Liver (tissue), 3 donors: ENCODE measurements around the gene PCNX2.

ENCODE experiments used
- JUND ChIP-seq, 2 donors: IDR thresholded peaks; 2 replicates each; pipeline ENCODE4 v1.6.1; 2016; ENCODE audit warnings: antibody characterized with exemption in 2 of 2
- TF ChIP-seq, protein P1 (sequence below): fragments of 150-350 bp; IDR thresholded peaks from 2 replicates; pipeline ENCODE4 v1.5.1; 2017; ENCODE audit warnings: improper control_type of control experiment, low read depth, low read length; ENCODE audit not compliant: missing input control
- TF ChIP-seq, protein P2 (sequence below): IDR thresholded peaks from 2 replicates; pipeline ENCODE4 v1.6.1; 2016; ENCODE audit warnings: antibody characterized with exemption
- donor health status: healthy.
- donor health status: healthy.

DNA sequence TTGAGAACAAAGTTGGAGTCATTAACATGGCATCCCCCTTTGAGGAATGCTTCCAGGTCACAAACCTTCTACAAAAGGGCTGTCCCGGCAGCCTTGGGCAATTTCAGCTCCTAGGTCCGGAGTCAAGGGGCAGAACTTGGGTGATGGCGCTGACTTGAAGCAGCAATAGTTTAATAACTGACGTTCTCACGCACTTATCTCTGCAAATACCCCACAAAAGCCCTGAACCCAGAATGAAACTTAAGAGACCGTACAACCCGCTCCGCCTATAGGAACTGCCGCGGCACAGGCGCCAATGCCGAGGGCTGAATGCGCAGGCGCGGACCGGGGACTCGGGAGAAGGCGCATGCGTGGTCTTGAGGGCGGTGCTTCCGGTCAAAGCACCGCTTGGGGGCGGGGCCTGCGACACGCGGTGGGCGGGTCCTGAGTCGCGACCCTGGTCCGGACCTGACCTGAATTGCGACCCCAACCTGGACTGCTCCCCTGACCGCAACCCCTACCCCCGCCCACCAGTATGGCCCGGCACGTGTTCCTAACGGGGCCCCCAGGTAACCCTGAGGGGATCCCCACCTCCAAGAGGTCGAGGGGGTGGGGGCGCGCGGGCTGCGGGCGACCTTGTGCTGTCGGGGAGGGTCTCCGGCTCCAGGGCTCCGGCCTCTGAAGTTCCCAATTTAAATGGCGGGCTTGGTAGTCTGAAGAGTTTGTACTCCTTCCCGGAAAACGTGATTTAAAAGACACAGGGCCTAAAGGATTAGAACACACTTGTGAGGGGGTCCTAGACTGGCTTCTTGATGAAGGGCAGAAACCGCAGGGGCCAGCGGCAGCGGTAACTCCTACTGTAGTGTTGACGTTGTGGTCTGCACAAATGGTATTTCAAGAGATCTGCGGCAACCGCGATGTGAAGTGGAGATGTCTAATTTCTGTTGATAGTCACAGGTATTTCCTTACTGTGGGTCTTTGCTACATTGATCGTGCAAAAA is 345.0 kb downstream of the PCNX2 start, which contains the start of gene NTPCR:
- TF ChIP-seq, protein P1, sequence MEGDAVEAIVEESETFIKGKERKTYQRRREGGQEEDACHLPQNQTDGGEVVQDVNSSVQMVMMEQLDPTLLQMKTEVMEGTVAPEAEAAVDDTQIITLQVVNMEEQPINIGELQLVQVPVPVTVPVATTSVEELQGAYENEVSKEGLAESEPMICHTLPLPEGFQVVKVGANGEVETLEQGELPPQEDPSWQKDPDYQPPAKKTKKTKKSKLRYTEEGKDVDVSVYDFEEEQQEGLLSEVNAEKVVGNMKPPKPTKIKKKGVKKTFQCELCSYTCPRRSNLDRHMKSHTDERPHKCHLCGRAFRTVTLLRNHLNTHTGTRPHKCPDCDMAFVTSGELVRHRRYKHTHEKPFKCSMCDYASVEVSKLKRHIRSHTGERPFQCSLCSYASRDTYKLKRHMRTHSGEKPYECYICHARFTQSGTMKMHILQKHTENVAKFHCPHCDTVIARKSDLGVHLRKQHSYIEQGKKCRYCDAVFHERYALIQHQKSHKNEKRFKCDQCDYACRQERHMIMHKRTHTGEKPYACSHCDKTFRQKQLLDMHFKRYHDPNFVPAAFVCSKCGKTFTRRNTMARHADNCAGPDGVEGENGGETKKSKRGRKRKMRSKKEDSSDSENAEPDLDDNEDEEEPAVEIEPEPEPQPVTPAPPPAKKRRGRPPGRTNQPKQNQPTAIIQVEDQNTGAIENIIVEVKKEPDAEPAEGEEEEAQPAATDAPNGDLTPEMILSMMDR, result no peak
- TF ChIP-seq, protein P2, sequence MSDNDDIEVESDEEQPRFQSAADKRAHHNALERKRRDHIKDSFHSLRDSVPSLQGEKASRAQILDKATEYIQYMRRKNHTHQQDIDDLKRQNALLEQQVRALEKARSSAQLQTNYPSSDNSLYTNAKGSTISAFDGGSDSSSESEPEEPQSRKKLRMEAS, result peak; percentile 54
- TF ChIP-seq JUND (IDR thresholded peaks at IDR 0.05), result no peak
